Colonic mucosa (tissue), 4 donors: Measurements from ENCODE around the gene RLIM. TPM values are rescaled to one million over a fixed set of nuclear protein-coding genes. Genes with fewer than 3 reads are reported as not detected.
A peak's percentile ranks its signal among the peaks of the same experiment; 100 is the strongest.

Source experiments
- DNase-seq: peaks from one replicate; pipeline ENCODE4 v3.0.0-alpha.2; 2020
- H3K27ac ChIP-seq: fragments of 200-600 bp; one replicate; pipeline ENCODE4 v1.8.0; 2021
- H3K27me3 ChIP-seq: fragments of 200-600 bp; one replicate; pipeline ENCODE4 v1.8.0; 2021
- H3K36me3 ChIP-seq: fragments of 200-600 bp; one replicate; pipeline ENCODE4 v1.8.0; 2021
- H3K4me1 ChIP-seq: fragments of 200-600 bp; one replicate; pipeline ENCODE4 v1.8.0; 2021; ENCODE audit warnings: mild to moderate bottlenecking
- H3K4me3 ChIP-seq: fragments of 200-600 bp; one replicate; pipeline ENCODE4 v1.8.0; 2021
- H3K9ac ChIP-seq, 2 donors: one replicate each; pipeline ENCODE4 v1.7.0; 2013; ENCODE audit warnings: control low read depth in 2 of 2, low read depth in 2 of 2, low read length in 2 of 2
- H3K9me3 ChIP-seq: fragments of 200-600 bp; one replicate; pipeline ENCODE4 v1.8.0; 2021
- CTCF ChIP-seq: fragments of 200-600 bp; IDR thresholded peaks from one replicate; pipeline ENCODE4 v1.8.0; 2022; ENCODE audit warnings: antibody characterized with exemption, mild to moderate bottlenecking
- intact Hi-C: fragments of 100-400 bp; cut with DNase I; formaldehyde crosslinking; loops from one replicate; pipeline ENCODE4 v1.14.1; 2022
- total RNA-seq, 2 donors: library from RNA; stranded (reverse); fragmentation: NEBNext Ultra II Directional in 1 of 2; extraction: Animal tissue kit (Norgen Biotek cat#: 25700) in 1 of 2; gene quantifications; one replicate each; pipeline ENCODE4 v1.2.1, GENCODE V29; 2021
- donor health status: healthy.
- donor health status: DM: no; HTN: no; CAD: no.
- donor health status: DM: no; HTN: no; CAD: no.

RLIM gene
- total RNA-seq, 2 donors from 2014 or later, result 24.4 to 27.1 TPM

GRCh38 chrX:74579597-74580198, 34.7 kb downstream of the RLIM start:
- no peak for TF ChIP-seq CTCF
- Histone ChIP-seq H3K27me3 (no peaks in the 10 kb centered on the region), H3K4me3 (no peak overlapping the region), H3K9ac (no peak overlapping the region), H3K36me3 (no peaks in the 10 kb centered on the region), H3K9me3 (no peaks in the 10 kb centered on the region), H3K4me1 (no peaks in the 10 kb centered on the region), H3K27ac (no peak overlapping the region)
- DNase-seq, result no peak
- intact Hi-C loops, result no loop called here

- intact Hi-C loops, result no loop called here
- no peak for DNase-seq
- Histone ChIP-seq H3K27me3 (no peaks in the 10 kb centered on the region), H3K9ac (no peak overlapping the region), H3K4me3 (no peak overlapping the region), H3K36me3 (no peaks in the 10 kb centered on the region), H3K9me3 (no peaks in the 10 kb centered on the region), H3K4me1 (no peaks in the 10 kb centered on the region), H3K27ac (no peak overlapping the region)
- TF ChIP-seq CTCF, result no peak
Measured at GRCh38 chrX:74578137-74578536, 36.3 kb downstream of the RLIM start.

GRCh38 chrX:74557378-74557777, 57.0 kb downstream of the RLIM start:
- Histone ChIP-seq H3K4me3 (no peak overlapping the region), H3K27ac (no peak overlapping the region), H3K9ac (no peak overlapping the region), H3K9me3 (no peaks in the 10 kb centered on the region), H3K36me3 (no peaks in the 10 kb centered on the region), H3K4me1 (no peaks in the 10 kb centered on the region), H3K27me3 (no peaks in the 10 kb centered on the region)
- intact Hi-C loops, result no loop called here
- no peak for TF ChIP-seq CTCF
- no peak for DNase-seq

- H3K4me1 ChIP-seq, result no peaks in the 10 kb centered on the region
- no peak for DNase-seq
- no peak overlapping the region for H3K27ac ChIP-seq
- H3K9ac ChIP-seq, result no peak overlapping the region
- intact Hi-C loops, result loop anchor here (2.0 kb wide), 1 partner anchor 167 kb away; no protein-coding TSS in a partner anchor
- H3K36me3 ChIP-seq, result no peaks in the 10 kb centered on the region
- no peaks in the 10 kb centered on the region for H3K27me3 ChIP-seq
- no peak overlapping the region for H3K4me3 ChIP-seq
- no peak for TF ChIP-seq CTCF
- no peaks in the 10 kb centered on the region for H3K9me3 ChIP-seq
Measured at GRCh38 chrX:74551934-74552333, 62.5 kb downstream of the RLIM start.

GRCh38 chrX:74550295-74550802, 64.1 kb downstream of the RLIM start:
- Histone ChIP-seq H3K9ac (no peak overlapping the region), H3K36me3 (no peaks in the 10 kb centered on the region), H3K27ac (no peak overlapping the region), H3K4me1 (no peaks in the 10 kb centered on the region), H3K9me3 (no peaks in the 10 kb centered on the region), H3K27me3 (no peaks in the 10 kb centered on the region), H3K4me3 (no peak overlapping the region)
- peak; percentile 99 for TF ChIP-seq CTCF
- intact Hi-C loops, result loop anchor here (2.0 kb wide), 1 partner anchor 166 kb away; no protein-coding TSS in a partner anchor
- DNase-seq, result peak; percentile 84
